OCI-LY7 (cell line): Measurements from ENCODE around the gene NMNAT1. TPM values are rescaled to one million over a fixed set of nuclear protein-coding genes. Genes with fewer than 3 reads are reported as not detected.

ENCODE experiments used
- BruUV-seq: library from RNA; stranded (reverse); fragments of 400-500 nt; replicated peaks from 2 replicates; lab custom pipeline; 2021; lab: Mats Ljungman, UMichigan
- CTCF ChIA-PET: fragments of 300-600 bp; sonication (Branson Sonifier 250); formaldehyde crosslinking; loops from one replicate; lab custom pipeline; 2022; ENCODE audit warnings: antibody characterized with exemption; ENCODE audit not compliant: unreplicated experiment; lab: Charles Lee
- POLR2A ChIA-PET: fragments of 300-600 bp; sonication (Branson Sonifier 250); formaldehyde crosslinking; loops from one replicate; lab custom pipeline; 2022; ENCODE audit warnings: antibody characterized with exemption; lab: Charles Lee
- DNase-seq: peaks from one replicate; pipeline ENCODE4 v3.0.0-alpha.2; 2015; ENCODE audit warnings: low spot score
- H2AFZ ChIP-seq: fragments of 200-600 bp; sonication (generic), shearing (Covaris generic); 2 replicates; pipeline ENCODE4 v1.6.1; 2014; ENCODE audit warnings: mild to moderate bottlenecking, antibody characterized with exemption, low read length, moderate library complexity
- H3K27ac ChIP-seq: fragments of 200-600 bp; sonication (generic); 2 replicates; pipeline ENCODE4 v1.5.1; 2014; ENCODE audit warnings: mixed run types, low read depth, mild to moderate bottlenecking, moderate library complexity, low read length, inconsistent platforms; ENCODE audit not compliant: poor library complexity, severe bottlenecking
- H3K36me3 ChIP-seq: fragments of 200-600 bp; sonication (generic); 2 replicates; pipeline ENCODE4 v1.6.1; 2014; ENCODE audit warnings: mild to moderate bottlenecking, antibody characterized with exemption, low read length, moderate library complexity, mixed read lengths; ENCODE audit not compliant: insufficient read depth
- H3K4me1 ChIP-seq: fragments of 200-600 bp; sonication (generic); 2 replicates; pipeline ENCODE4 v1.5.1; 2014; ENCODE audit warnings: mild to moderate bottlenecking, low read length; ENCODE audit not compliant: insufficient read depth, poor library complexity, severe bottlenecking
- H3K4me2 ChIP-seq: fragments of 200-600 bp; sonication (generic); 2 replicates; pipeline ENCODE4 v1.6.1; 2014; ENCODE audit warnings: mild to moderate bottlenecking, low read length
- H3K4me3 ChIP-seq: fragments of 200-600 bp; sonication (generic); 2 replicates; pipeline ENCODE4 v1.5.1; 2014; ENCODE audit warnings: mild to moderate bottlenecking, low read depth, low read length; ENCODE audit not compliant: poor library complexity, severe bottlenecking
- H3K79me2 ChIP-seq: fragments of 200-600 bp; sonication (generic); 2 replicates; pipeline ENCODE4 v1.6.1; 2016; ENCODE audit warnings: low read depth, mild to moderate bottlenecking, low read length, moderate library complexity, mixed read lengths; ENCODE audit not compliant: insufficient read depth
- H3K9me2 ChIP-seq: fragments of 200-600 bp; sonication (generic); 2 replicates; pipeline ENCODE4 v1.6.1; 2016; ENCODE audit warnings: mild to moderate bottlenecking, low read length, mixed read lengths; ENCODE audit not compliant: insufficient read depth
- H3K9me3 ChIP-seq: fragments of 200-600 bp; sonication (generic); 2 replicates; pipeline ENCODE4 v1.6.1; 2014; ENCODE audit warnings: mild to moderate bottlenecking, mixed run types, low read length, mixed read lengths
- H4K20me1 ChIP-seq: fragments of 200-600 bp; sonication (generic); 2 replicates; pipeline ENCODE4 v1.6.1; 2014; ENCODE audit warnings: mild to moderate bottlenecking, antibody characterized with exemption, low read length, moderate library complexity, mixed read lengths; ENCODE audit not compliant: insufficient read depth
- EZH2phosphoT487 ChIP-seq: fragments of 200-600 bp; sonication (generic); IDR thresholded peaks from 2 replicates; pipeline ENCODE4 v1.6.1; 2018; ENCODE audit warnings: low read depth, borderline replicate concordance, mild to moderate bottlenecking, mixed run types, antibody characterized with exemption, low read length, moderate library complexity, mixed read lengths
- intact Hi-C: fragments of 100-400 bp; cut with micrococcal nuclease; formaldehyde crosslinking; loops from one replicate; pipeline ENCODE4 v1.10.0; 2022; ENCODE audit not compliant: unreplicated experiment
- total RNA-seq, 2 experiments: library from RNA; depleted of rRNA in 1 of 2; stranded (reverse); fragments of >200 nt in 1 of 2; shearing (Covaris generic) in 1 of 2; gene quantifications; 2 replicates each; pipeline ENCODE4 v1.2.3, GENCODE V29; 2014 to 2022
- TF ChIP-seq, protein P1 (sequence below): fragments of 200-600 bp; sonication (generic); conservative IDR thresholded peaks from 2 replicates; pipeline ENCODE4 v1.5.1; 2014; ENCODE audit warnings: mild to moderate bottlenecking, antibody characterized with exemption, low read length, moderate library complexity, mixed read lengths

Gene NMNAT1
- total RNA-seq, 2 experiments from 2014 or later = 5.4 to 6.5 TPM

- Histone ChIP-seq H4K20me1 (no peaks in the 10 kb centered on the region), H3K9me2 (no peaks in the 10 kb centered on the region), H2AFZ (no peak overlapping the region), H3K79me2 (no peaks in the 10 kb centered on the region), H3K27ac (no peak overlapping the region), H3K9me3 (no peaks in the 10 kb centered on the region), H3K4me2 (no peak overlapping the region), H3K4me3 (no peak overlapping the region), H3K4me1 (no peaks in the 10 kb centered on the region), H3K36me3 (no peaks in the 10 kb centered on the region)
- DNase-seq = no peak
- ChIA-PET POLR2A (interaction anchor here (1.2 kb wide), 1 partner anchor 9 kb away, joined by 3 read pairs; no protein-coding TSS in a partner anchor), CTCF (no interaction called here)
- TF ChIP-seq, protein P1, sequence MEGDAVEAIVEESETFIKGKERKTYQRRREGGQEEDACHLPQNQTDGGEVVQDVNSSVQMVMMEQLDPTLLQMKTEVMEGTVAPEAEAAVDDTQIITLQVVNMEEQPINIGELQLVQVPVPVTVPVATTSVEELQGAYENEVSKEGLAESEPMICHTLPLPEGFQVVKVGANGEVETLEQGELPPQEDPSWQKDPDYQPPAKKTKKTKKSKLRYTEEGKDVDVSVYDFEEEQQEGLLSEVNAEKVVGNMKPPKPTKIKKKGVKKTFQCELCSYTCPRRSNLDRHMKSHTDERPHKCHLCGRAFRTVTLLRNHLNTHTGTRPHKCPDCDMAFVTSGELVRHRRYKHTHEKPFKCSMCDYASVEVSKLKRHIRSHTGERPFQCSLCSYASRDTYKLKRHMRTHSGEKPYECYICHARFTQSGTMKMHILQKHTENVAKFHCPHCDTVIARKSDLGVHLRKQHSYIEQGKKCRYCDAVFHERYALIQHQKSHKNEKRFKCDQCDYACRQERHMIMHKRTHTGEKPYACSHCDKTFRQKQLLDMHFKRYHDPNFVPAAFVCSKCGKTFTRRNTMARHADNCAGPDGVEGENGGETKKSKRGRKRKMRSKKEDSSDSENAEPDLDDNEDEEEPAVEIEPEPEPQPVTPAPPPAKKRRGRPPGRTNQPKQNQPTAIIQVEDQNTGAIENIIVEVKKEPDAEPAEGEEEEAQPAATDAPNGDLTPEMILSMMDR = no peak
- TF ChIP-seq EZH2phosphoT487 = no peak
- intact Hi-C loops = no loop called here
- no TSS peak for BruUV-seq
These were observed 63.9 kb downstream of the NMNAT1 start for GRCh38 chr1:10007169-10007568.

- Histone ChIP-seq H4K20me1 (no peaks in the 10 kb centered on the region), H3K9me2 (no peaks in the 10 kb centered on the region), H3K27ac (no peak overlapping the region), H2AFZ (no peak overlapping the region), H3K4me3 (no peak overlapping the region), H3K36me3 (no peaks in the 10 kb centered on the region), H3K79me2 (no peaks in the 10 kb centered on the region), H3K4me1 (no peaks in the 10 kb centered on the region), H3K9me3 (no peaks in the 10 kb centered on the region), H3K4me2 (no peak overlapping the region)
- CTCF ChIA-PET = no interaction called here
- TF ChIP-seq, protein P1 = no peak
- no peak for TF ChIP-seq EZH2phosphoT487
- no TSS peak for BruUV-seq
- POLR2A ChIA-PET = no interaction called here
- intact Hi-C loops = no loop called here
- no peak for DNase-seq
These were observed 70.7 kb downstream of the NMNAT1 start for GRCh38 chr1:10014016-10014415.

DNA sequence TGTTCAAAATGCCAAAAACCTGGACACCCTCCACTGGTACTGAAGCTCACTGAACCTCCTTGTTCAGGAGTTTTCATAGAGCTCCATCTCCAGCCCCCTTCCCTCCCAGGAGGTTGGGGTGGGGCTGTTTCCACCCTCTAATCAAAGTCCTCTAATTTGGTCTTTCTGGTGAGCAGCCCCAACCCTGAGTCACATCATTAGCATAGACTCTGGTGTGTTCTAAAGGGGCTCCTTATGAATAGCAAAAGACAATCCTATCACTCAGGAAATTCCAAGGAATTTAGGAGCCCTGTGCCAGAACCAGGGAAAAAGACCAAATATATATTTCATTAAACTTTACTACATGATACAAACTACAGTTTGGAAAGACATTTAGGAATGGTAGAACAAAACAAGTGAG lies 76.3 kb downstream of the NMNAT1 start:
- TF ChIP-seq, protein P1 = no peak
- no peak for TF ChIP-seq EZH2phosphoT487
- H3K9me2 ChIP-seq = no peaks in the 10 kb centered on the region
- H3K4me2 ChIP-seq = no peak overlapping the region
- no peak for DNase-seq
- no peaks in the 10 kb centered on the region for H3K79me2 ChIP-seq
- H4K20me1 ChIP-seq = no peaks in the 10 kb centered on the region
- POLR2A ChIA-PET = no interaction called here
- no TSS peak for BruUV-seq
- no peak overlapping the region for H2AFZ ChIP-seq
- H3K4me1 ChIP-seq = no peaks in the 10 kb centered on the region
- no peak overlapping the region for H3K27ac ChIP-seq
- CTCF ChIA-PET = no interaction called here
- H3K4me3 ChIP-seq = no peak overlapping the region
- H3K9me3 ChIP-seq = no peaks in the 10 kb centered on the region
- intact Hi-C loops = no loop called here
- H3K36me3 ChIP-seq = no peaks in the 10 kb centered on the region
